Gastrocnemius medialis (tissue), 4 donors: ENCODE data around the gene MAGEA11.
"Not testable (repeated sequence)": the region's sequence is repeated elsewhere in the genome, so short reads cannot be mapped to it uniquely, and the experiment has no call there.

Source experiments
- POLR2A ChIP-seq, 2 donors: fragments of 450-650 bp; IDR thresholded peaks; one replicate each; pipeline ENCODE4 v1.6.1; 2017; ENCODE audit warnings: antibody characterized with exemption in 2 of 2, mild to moderate bottlenecking in 2 of 2, moderate library complexity in 2 of 2
- TF ChIP-seq, protein P1 (sequence below), 5 experiments: fragments of 450-650 bp in 3 of 5; fragments of 200-600 bp in 2 of 5; sonication (generic) in 2 of 5; IDR thresholded peaks in 4 of 5; conservative IDR thresholded peaks in 1 of 5; 1 replicate in 4 of 5; 2 replicates in 1 of 5; pipeline ENCODE4 v1.5.1; 2016 to 2019; ENCODE audit warnings: antibody characterized with exemption in 5 of 5, mild to moderate bottlenecking in 3 of 5, moderate library complexity in 3 of 5

DNA sequence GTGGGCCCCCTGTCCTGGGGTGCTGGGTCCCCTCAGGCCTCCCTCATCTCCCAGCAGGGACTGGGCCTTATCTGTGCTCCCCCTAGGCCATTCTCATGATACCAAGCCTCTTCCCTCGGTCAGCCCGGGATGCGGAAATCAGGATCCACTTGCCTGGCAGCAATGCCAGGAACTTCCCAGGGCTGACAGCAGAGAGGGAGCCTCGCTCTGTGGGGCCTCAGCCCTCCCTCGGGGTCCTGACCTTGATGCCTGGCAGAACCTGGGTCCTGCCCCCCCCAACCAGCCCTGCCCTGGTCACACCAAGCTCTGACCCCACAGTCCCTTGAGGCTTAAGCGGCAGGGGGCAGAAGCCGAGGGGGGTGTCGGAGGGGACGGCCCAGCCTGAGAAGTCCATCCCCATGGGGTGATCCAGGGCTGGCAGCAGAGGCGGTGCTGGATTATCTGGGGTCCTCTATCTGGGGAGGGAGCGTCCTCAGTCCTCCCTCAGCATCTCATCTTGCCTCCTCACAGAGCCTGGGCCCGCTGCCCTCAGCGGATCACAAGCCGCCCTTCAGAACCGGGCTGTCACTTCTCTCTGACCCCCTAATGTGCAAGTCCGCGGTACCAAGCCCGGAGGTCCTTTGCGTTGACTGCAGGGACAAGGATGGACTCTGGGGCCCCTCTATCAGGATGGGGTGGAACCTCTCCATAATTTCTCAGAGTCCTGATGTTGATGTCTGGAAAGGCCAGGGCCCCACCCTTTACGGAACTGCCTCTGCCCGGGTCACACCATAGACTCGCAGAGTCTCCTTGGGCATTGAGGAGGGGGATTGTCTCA is 50.2 kb downstream of the MAGEA11 start:
- TF ChIP-seq, protein P1, sequence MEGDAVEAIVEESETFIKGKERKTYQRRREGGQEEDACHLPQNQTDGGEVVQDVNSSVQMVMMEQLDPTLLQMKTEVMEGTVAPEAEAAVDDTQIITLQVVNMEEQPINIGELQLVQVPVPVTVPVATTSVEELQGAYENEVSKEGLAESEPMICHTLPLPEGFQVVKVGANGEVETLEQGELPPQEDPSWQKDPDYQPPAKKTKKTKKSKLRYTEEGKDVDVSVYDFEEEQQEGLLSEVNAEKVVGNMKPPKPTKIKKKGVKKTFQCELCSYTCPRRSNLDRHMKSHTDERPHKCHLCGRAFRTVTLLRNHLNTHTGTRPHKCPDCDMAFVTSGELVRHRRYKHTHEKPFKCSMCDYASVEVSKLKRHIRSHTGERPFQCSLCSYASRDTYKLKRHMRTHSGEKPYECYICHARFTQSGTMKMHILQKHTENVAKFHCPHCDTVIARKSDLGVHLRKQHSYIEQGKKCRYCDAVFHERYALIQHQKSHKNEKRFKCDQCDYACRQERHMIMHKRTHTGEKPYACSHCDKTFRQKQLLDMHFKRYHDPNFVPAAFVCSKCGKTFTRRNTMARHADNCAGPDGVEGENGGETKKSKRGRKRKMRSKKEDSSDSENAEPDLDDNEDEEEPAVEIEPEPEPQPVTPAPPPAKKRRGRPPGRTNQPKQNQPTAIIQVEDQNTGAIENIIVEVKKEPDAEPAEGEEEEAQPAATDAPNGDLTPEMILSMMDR (IDR thresholded peaks at IDR 0.05 in 4 of 5, conservative IDR thresholded peaks at IDR 0.05 in 1 of 5): not testable (repeated sequence)
- not testable (repeated sequence) for TF ChIP-seq POLR2A (IDR thresholded peaks at IDR 0.05)
